H1 (cell line): ENCODE data around the gene VSIG10L.

Experiments used
- CBX5 ChIP-seq: fragments of 300-800, 300-1000 bp; sonication (generic); IDR thresholded peaks from 2 replicates; pipeline ENCODE4 v1.7.1; 2016; ENCODE audit warnings: antibody characterized with exemption, low read length, low read depth
- EZH2 ChIP-seq: fragments of 200-600 bp; sonication (generic); IDR thresholded peaks from 2 replicates; pipeline ENCODE4 v1.7.1; 2012; ENCODE audit warnings: low read depth, mild to moderate bottlenecking, moderate library complexity, low read length, inconsistent platforms; ENCODE audit not compliant: severe bottlenecking
- JUN ChIP-seq: IDR thresholded peaks from 2 replicates; pipeline ENCODE4 v1.6.1; 2011; ENCODE audit warnings: low read depth, mild to moderate bottlenecking, improper control_type of control experiment, low read length
- PHF8 ChIP-seq: fragments of 200-600 bp; sonication (generic); conservative IDR thresholded peaks from 2 replicates; pipeline ENCODE4 v1.7.1; 2012; ENCODE audit warnings: low read depth, mild to moderate bottlenecking, inconsistent platforms, low read length, moderate library complexity
- POLR2A ChIP-seq, 2 experiments: IDR thresholded peaks; 1 replicate in 1 of 2; 2 replicates in 1 of 2; pipeline ENCODE4 v1.6.1; 2011; ENCODE audit warnings: low read depth in 2 of 2, low read length in 2 of 2, mild to moderate bottlenecking in 2 of 2; ENCODE audit errors: control extremely low read depth in 1 of 2
- RAD21 ChIP-seq, 2 experiments: IDR thresholded peaks in 1 of 2; conservative IDR thresholded peaks in 1 of 2; 2 replicates each; pipeline ENCODE4 v1.6.1; 2011; ENCODE audit warnings: low read depth in 2 of 2, low read length in 2 of 2, improper control_type of control experiment in 1 of 2, inconsistent platforms in 1 of 2, mild to moderate bottlenecking in 1 of 2, moderate library complexity in 1 of 2
- RFX5 ChIP-seq: IDR thresholded peaks from 2 replicates; pipeline ENCODE4 v1.6.1; 2011; ENCODE audit warnings: low read depth, low read length, improper control_type of control experiment, borderline replicate concordance
- SUZ12 ChIP-seq: fragments of 200-600 bp; sonication (generic); IDR thresholded peaks from 2 replicates; pipeline ENCODE4 v1.6.1; 2012; ENCODE audit warnings: mild to moderate bottlenecking, inconsistent platforms, low read length, moderate library complexity, mixed read lengths
- TF ChIP-seq, protein P1 (sequence below), 3 experiments: IDR thresholded peaks; 1 replicate in 2 of 3; 2 replicates in 1 of 3; pipeline versions ENCODE4 v1.5.1 to v1.6.1; 2011; ENCODE audit warnings: low read length in 3 of 3, mild to moderate bottlenecking in 3 of 3, inconsistent platforms in 2 of 3, low read depth in 1 of 3, moderate library complexity in 1 of 3; ENCODE audit not compliant: insufficient read depth in 1 of 3; ENCODE audit errors: control extremely low read depth in 1 of 3
- TF ChIP-seq, protein P2 (sequence below): IDR thresholded peaks from 2 replicates; pipeline ENCODE4 v1.6.1; 2012; ENCODE audit warnings: low read length, inconsistent platforms

DNA sequence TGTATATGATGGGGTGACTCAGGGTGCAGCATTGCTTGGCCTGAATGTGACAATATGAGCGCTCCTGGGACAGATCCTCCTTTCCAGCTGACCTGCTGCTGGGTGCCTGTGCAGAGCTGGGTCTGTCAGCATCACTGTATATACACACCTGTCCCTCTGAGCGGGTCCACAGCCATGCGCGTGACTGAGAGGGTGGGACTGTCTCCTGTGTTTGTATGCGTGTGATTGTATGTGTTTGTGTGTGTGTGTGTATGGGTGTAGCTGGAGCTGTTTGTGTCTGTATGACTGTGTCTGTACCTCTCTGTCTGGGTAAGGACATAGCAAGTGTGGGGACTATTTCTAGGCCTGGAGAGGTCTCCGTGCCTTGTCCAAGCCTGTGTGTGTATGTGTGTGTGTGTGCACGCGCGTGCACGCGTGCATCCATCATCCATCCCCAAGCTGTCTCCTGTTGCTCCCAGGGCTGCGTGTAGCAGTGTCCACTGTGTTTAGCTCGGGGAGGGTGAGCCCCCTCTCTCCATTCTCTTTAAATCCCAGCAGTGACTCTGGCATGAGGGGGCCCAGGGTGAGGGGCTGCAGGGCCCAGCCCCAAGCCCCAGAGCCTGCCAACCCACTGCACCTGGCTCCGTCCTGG, 22.2 kb downstream of the VSIG10L start:
- TF ChIP-seq EZH2, result no peak
- TF ChIP-seq, protein P1, sequence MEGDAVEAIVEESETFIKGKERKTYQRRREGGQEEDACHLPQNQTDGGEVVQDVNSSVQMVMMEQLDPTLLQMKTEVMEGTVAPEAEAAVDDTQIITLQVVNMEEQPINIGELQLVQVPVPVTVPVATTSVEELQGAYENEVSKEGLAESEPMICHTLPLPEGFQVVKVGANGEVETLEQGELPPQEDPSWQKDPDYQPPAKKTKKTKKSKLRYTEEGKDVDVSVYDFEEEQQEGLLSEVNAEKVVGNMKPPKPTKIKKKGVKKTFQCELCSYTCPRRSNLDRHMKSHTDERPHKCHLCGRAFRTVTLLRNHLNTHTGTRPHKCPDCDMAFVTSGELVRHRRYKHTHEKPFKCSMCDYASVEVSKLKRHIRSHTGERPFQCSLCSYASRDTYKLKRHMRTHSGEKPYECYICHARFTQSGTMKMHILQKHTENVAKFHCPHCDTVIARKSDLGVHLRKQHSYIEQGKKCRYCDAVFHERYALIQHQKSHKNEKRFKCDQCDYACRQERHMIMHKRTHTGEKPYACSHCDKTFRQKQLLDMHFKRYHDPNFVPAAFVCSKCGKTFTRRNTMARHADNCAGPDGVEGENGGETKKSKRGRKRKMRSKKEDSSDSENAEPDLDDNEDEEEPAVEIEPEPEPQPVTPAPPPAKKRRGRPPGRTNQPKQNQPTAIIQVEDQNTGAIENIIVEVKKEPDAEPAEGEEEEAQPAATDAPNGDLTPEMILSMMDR (IDR thresholded peaks at IDR 0.05; ENCODE audit: control extremely low read depth in 1 of 3, insufficient read depth in 1 of 3, low read depth in 1 of 3, low read length in 3 of 3), result no peak
- no peak for TF ChIP-seq POLR2A (IDR thresholded peaks at IDR 0.05; ENCODE audit: control extremely low read depth in 1 of 2, low read depth in 2 of 2, low read length in 2 of 2)
- TF ChIP-seq PHF8, result no peak
- TF ChIP-seq, protein P2, sequence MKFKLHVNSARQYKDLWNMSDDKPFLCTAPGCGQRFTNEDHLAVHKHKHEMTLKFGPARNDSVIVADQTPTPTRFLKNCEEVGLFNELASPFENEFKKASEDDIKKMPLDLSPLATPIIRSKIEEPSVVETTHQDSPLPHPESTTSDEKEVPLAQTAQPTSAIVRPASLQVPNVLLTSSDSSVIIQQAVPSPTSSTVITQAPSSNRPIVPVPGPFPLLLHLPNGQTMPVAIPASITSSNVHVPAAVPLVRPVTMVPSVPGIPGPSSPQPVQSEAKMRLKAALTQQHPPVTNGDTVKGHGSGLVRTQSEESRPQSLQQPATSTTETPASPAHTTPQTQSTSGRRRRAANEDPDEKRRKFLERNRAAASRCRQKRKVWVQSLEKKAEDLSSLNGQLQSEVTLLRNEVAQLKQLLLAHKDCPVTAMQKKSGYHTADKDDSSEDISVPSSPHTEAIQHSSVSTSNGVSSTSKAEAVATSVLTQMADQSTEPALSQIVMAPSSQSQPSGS, result no peak
- TF ChIP-seq RFX5, result no peak
- TF ChIP-seq SUZ12, result no peak
- TF ChIP-seq RAD21 (IDR thresholded peaks at IDR 0.05 in 1 of 2, conservative IDR thresholded peaks at IDR 0.05 in 1 of 2; ENCODE audit: low read depth in 2 of 2, low read length in 2 of 2), result no peak
- TF ChIP-seq CBX5, result no peak
- TF ChIP-seq JUN, result no peak
